Measurements from ENCODE around the gene PCSK7.
"Not testable (repeated sequence)": the region's sequence is repeated elsewhere in the genome, so short reads cannot be mapped to it uniquely, and the experiment has no call there.

PCSK7 gene, protein sequence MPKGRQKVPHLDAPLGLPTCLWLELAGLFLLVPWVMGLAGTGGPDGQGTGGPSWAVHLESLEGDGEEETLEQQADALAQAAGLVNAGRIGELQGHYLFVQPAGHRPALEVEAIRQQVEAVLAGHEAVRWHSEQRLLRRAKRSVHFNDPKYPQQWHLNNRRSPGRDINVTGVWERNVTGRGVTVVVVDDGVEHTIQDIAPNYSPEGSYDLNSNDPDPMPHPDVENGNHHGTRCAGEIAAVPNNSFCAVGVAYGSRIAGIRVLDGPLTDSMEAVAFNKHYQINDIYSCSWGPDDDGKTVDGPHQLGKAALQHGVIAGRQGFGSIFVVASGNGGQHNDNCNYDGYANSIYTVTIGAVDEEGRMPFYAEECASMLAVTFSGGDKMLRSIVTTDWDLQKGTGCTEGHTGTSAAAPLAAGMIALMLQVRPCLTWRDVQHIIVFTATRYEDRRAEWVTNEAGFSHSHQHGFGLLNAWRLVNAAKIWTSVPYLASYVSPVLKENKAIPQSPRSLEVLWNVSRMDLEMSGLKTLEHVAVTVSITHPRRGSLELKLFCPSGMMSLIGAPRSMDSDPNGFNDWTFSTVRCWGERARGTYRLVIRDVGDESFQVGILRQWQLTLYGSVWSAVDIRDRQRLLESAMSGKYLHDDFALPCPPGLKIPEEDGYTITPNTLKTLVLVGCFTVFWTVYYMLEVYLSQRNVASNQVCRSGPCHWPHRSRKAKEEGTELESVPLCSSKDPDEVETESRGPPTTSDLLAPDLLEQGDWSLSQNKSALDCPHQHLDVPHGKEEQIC

DNA sequence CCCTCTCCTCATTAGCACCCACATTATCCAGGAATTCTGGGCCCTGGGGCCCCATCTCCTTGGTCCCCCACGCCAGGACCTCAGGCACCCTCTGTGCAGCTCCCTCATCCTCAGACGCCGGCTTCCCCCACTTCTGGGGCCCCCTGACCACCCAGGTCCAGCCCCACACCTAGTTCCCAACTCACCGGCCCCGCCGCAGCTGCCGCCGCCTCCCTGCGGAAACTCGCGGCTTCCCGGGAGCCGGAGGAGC lies at the start of gene PCSK7:
Gene PCSK7 (minus strand): TSS at position 232 of the 250 bp plus-strand sequence. CDS start 2,229 bp downstream, outside the sequence.
- H3K4me1 ChIP-seq (ENCODE audit: control insufficient read depth in 1 of 2, insufficient read depth in 2 of 2, low read length in 2 of 2) = peaks cover 20 to 35% of the 10 kb centered on the region in 2 donors
- H3K36me3 ChIP-seq (ENCODE audit: control insufficient read depth in 1 of 2, insufficient read depth in 2 of 2, low read length in 2 of 2) = peaks cover 30 to 36% of the 10 kb centered on the region in 2 donors
- H3K4me3 ChIP-seq (ENCODE audit: low read depth in 1 of 2, low read length in 2 of 2) = peak within 1 kb of the TSS; percentile 80 to 86
- H3K27ac ChIP-seq (ENCODE audit: low read length) = peak within 1 kb of the TSS; percentile 94
- H3K9me3 ChIP-seq (ENCODE audit: control insufficient read depth in 1 of 2, low read length in 2 of 2) = no peaks in the 10 kb centered on the region
- H3K27me3 ChIP-seq (ENCODE audit: low read depth, low read length) = no peaks in the 10 kb centered on the region

GRCh38 chr11:117281159-117281558 lies 49.3 kb upstream of the PCSK7 start:
- Histone ChIP-seq H3K27me3 (ENCODE audit: low read depth, low read length) (no peaks in the 10 kb centered on the region), H3K4me1 (ENCODE audit: control insufficient read depth in 1 of 2, insufficient read depth in 2 of 2, low read length in 2 of 2) (no peaks in the 10 kb centered on the region), H3K4me3 (ENCODE audit: low read depth in 1 of 2, low read length in 2 of 2) (no peak overlapping the region), H3K9me3 (ENCODE audit: control insufficient read depth in 1 of 2, low read length in 2 of 2) (no peaks in the 10 kb centered on the region), H3K36me3 (ENCODE audit: control insufficient read depth in 1 of 2, insufficient read depth in 2 of 2, low read length in 2 of 2) (peaks cover 45 to 51% of the 10 kb centered on the region in 2 donors), H3K27ac (ENCODE audit: low read length) (no peak overlapping the region)

- H3K4me1 ChIP-seq (ENCODE audit: control insufficient read depth in 1 of 2, insufficient read depth in 2 of 2, low read length in 2 of 2) = no peaks in the 10 kb centered on the region
- H3K36me3 ChIP-seq (ENCODE audit: control insufficient read depth in 1 of 2, insufficient read depth in 2 of 2, low read length in 2 of 2) = peaks cover 43 to 44% of the 10 kb centered on the region in 2 donors
- H3K4me3 ChIP-seq (ENCODE audit: low read depth in 1 of 2, low read length in 2 of 2) = no peak overlapping the region
- H3K27me3 ChIP-seq (ENCODE audit: low read depth, low read length) = no peaks in the 10 kb centered on the region
- no peak overlapping the region for H3K27ac ChIP-seq (ENCODE audit: low read length)
- H3K9me3 ChIP-seq (ENCODE audit: control insufficient read depth in 1 of 2, low read length in 2 of 2) = no peaks in the 10 kb centered on the region
Observed at GRCh38 chr11:117279711-117280376, 48.0 kb upstream of the PCSK7 start.

- Histone ChIP-seq H3K27ac (ENCODE audit: low read length) (no peak overlapping the region), H3K4me3 (ENCODE audit: low read depth in 1 of 2, low read length in 2 of 2) (no peak overlapping the region), H3K9me3 (ENCODE audit: control insufficient read depth in 1 of 2, low read length in 2 of 2) (no peaks in the 10 kb centered on the region), H3K4me1 (ENCODE audit: control insufficient read depth in 1 of 2, insufficient read depth in 2 of 2, low read length in 2 of 2) (no peaks in the 10 kb centered on the region), H3K36me3 (ENCODE audit: control insufficient read depth in 1 of 2, insufficient read depth in 2 of 2, low read length in 2 of 2) (peaks cover 34 to 41% of the 10 kb centered on the region in 2 donors), H3K27me3 (ENCODE audit: low read depth, low read length) (no peaks in the 10 kb centered on the region)
Observed at GRCh38 chr11:117278347-117278746, 46.5 kb upstream of the PCSK7 start.

GRCh38 chr11:117273550-117274289 lies 41.8 kb upstream of the PCSK7 start:
- H3K27me3 ChIP-seq (ENCODE audit: low read depth, low read length) = no peaks in the 10 kb centered on the region
- peaks cover 9 to 14% of the 10 kb centered on the region in 2 donors for H3K36me3 ChIP-seq (ENCODE audit: control insufficient read depth in 1 of 2, insufficient read depth in 2 of 2, low read length in 2 of 2)
- H3K4me3 ChIP-seq (ENCODE audit: low read depth in 1 of 2, low read length in 2 of 2) = no peak overlapping the region
- no peaks in the 10 kb centered on the region for H3K4me1 ChIP-seq (ENCODE audit: control insufficient read depth in 1 of 2, insufficient read depth in 2 of 2, low read length in 2 of 2)
- no peaks in the 10 kb centered on the region for H3K9me3 ChIP-seq (ENCODE audit: control insufficient read depth in 1 of 2, low read length in 2 of 2)
- H3K27ac ChIP-seq (ENCODE audit: low read length) = no peak overlapping the region

GRCh38 chr11:117272175-117272574 lies 40.3 kb upstream of the PCSK7 start:
- H3K27ac ChIP-seq (ENCODE audit: low read length); H3K27me3 ChIP-seq (ENCODE audit: low read depth, low read length); H3K4me3 ChIP-seq (ENCODE audit: low read depth in 1 of 2, low read length in 2 of 2); H3K4me1 ChIP-seq (ENCODE audit: control insufficient read depth in 1 of 2, insufficient read depth in 2 of 2, low read length in 2 of 2); H3K9me3 ChIP-seq (ENCODE audit: control insufficient read depth in 1 of 2, low read length in 2 of 2): not testable (repeated sequence)
- H3K36me3 ChIP-seq (ENCODE audit: control insufficient read depth in 1 of 2, insufficient read depth in 2 of 2, low read length in 2 of 2) = peaks cover 9 to 14% of the 10 kb centered on the region in 2 donors

DNA sequence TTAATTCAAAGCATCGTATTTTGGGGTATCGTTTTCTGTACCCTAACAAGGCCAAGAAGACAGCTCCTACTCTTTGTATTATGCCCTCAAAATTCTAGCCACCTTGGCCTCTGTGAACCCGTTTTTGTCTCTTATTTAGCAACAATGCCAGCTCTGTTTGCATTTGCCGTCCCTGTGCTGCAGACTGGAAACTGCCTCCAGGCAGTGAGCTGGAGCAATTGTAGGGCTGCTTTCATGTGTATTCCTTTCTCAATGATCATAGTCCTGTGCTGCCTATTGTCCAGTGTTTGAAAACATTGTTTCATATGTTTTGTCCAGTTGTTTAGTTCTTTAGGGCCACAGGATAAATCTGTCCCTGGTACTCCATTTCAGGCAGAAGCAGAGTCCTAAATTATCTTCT lies 39.3 kb upstream of the PCSK7 start:
- H3K4me1 ChIP-seq (ENCODE audit: control insufficient read depth in 1 of 2, insufficient read depth in 2 of 2, low read length in 2 of 2) = no peaks in the 10 kb centered on the region
- H3K9me3 ChIP-seq (ENCODE audit: control insufficient read depth in 1 of 2, low read length in 2 of 2) = no peaks in the 10 kb centered on the region
- no peak overlapping the region for H3K27ac ChIP-seq (ENCODE audit: low read length)
- H3K27me3 ChIP-seq (ENCODE audit: low read depth, low read length) = no peaks in the 10 kb centered on the region
- peaks cover 9 to 14% of the 10 kb centered on the region in 2 donors for H3K36me3 ChIP-seq (ENCODE audit: control insufficient read depth in 1 of 2, insufficient read depth in 2 of 2, low read length in 2 of 2)
- H3K4me3 ChIP-seq (ENCODE audit: low read depth in 1 of 2, low read length in 2 of 2) = no peak overlapping the region

DNA sequence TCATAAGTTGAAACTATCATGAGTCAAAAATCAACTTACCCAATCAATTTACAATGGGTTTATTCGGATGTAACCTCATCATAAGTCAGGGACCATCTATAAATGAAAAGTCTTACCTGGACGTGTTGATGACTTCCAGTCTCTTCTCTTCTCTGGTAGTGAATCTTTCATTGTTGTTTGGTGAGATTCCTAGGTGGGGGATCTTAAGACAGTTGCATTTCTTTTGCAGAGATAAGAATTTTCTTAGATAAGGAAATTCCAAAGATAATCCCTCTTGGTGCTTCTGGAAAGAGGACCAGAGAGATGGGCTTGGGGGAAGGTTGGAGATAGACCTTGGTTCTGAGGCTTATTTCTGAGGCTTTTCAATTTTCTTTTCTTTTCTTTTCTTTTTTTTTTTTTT lies 38.0 kb upstream of the PCSK7 start:
- no peak overlapping the region for H3K4me3 ChIP-seq (ENCODE audit: low read depth in 1 of 2, low read length in 2 of 2)
- H3K9me3 ChIP-seq (ENCODE audit: control insufficient read depth in 1 of 2, low read length in 2 of 2) = no peaks in the 10 kb centered on the region
- H3K36me3 ChIP-seq (ENCODE audit: control insufficient read depth in 1 of 2, insufficient read depth in 2 of 2, low read length in 2 of 2) = peaks cover 0 to 14% of the 10 kb centered on the region in 2 donors
- no peaks in the 10 kb centered on the region for H3K27me3 ChIP-seq (ENCODE audit: low read depth, low read length)
- H3K27ac ChIP-seq (ENCODE audit: low read length) = no peak overlapping the region
- H3K4me1 ChIP-seq (ENCODE audit: control insufficient read depth in 1 of 2, insufficient read depth in 2 of 2, low read length in 2 of 2) = no peaks in the 10 kb centered on the region

GRCh38 chr11:117265745-117266144 lies 33.9 kb upstream of the PCSK7 start:
- Histone ChIP-seq H3K36me3 (ENCODE audit: control insufficient read depth in 1 of 2, insufficient read depth in 2 of 2, low read length in 2 of 2) (no peaks in the 10 kb centered on the region), H3K27ac (ENCODE audit: low read length) (no peak overlapping the region)

GRCh38 chr11:117264624-117265323 lies 32.9 kb upstream of the PCSK7 start:
- not testable (repeated sequence) for H3K4me1 ChIP-seq (ENCODE audit: control insufficient read depth in 1 of 2, insufficient read depth in 2 of 2, low read length in 2 of 2); H3K4me3 ChIP-seq (ENCODE audit: low read depth in 1 of 2, low read length in 2 of 2); H3K27me3 ChIP-seq (ENCODE audit: low read depth, low read length); H3K9me3 ChIP-seq (ENCODE audit: control insufficient read depth in 1 of 2, low read length in 2 of 2); H3K36me3 ChIP-seq (ENCODE audit: control insufficient read depth in 1 of 2, insufficient read depth in 2 of 2, low read length in 2 of 2); H3K27ac ChIP-seq (ENCODE audit: low read length)

More at GRCh38 chr11:117265745-117266144, 33.9 kb upstream of the PCSK7 start:
- Histone ChIP-seq H3K9me3 (ENCODE audit: control insufficient read depth in 1 of 2, low read length in 2 of 2) (no peaks in the 10 kb centered on the region), H3K4me1 (ENCODE audit: control insufficient read depth in 1 of 2, insufficient read depth in 2 of 2, low read length in 2 of 2) (no peaks in the 10 kb centered on the region), H3K4me3 (ENCODE audit: low read depth in 1 of 2, low read length in 2 of 2) (no peak overlapping the region), H3K27me3 (ENCODE audit: low read depth, low read length) (no peaks in the 10 kb centered on the region)
